SIG-M5 (cell line): ENCODE data around the gene RNASEH1.
"Not testable (repeated sequence)": the region's sequence is repeated elsewhere in the genome, so short reads cannot be mapped to it uniquely, and the experiment has no call there.

Experiments used
- DNase-seq: peaks from one replicate; lab custom pipeline; 2025; lab: John Stamatoyannopoulos, UW

RNASEH1 gene

GRCh38 chr2:3589086-3589485 lies 31.0 kb upstream of the RNASEH1 start:
- no peak for DNase-seq

DNA sequence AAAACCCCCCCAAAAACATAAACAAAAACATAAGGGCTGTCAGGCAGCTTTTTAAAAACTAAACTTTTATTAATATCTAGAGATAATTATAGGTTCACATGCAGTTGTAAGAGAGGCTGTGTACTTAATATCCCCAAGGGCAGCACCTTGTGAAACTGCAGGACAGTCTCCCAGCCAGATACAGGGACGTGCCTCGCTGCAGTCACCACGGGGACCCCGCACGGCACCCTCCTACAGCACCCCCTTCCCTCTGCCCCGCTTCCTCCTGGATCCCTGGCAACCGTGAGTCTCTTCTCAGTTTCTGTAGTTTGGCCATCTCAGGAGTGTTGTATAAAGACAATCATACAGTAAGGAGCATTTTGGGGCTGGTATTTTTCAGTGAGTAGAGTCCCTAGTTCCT lies 30.0 kb upstream of the RNASEH1 start:
- no peak for DNase-seq

- DNase-seq = no peak
Observed at GRCh38 chr2:3587432-3587831, 29.3 kb upstream of the RNASEH1 start.

DNA sequence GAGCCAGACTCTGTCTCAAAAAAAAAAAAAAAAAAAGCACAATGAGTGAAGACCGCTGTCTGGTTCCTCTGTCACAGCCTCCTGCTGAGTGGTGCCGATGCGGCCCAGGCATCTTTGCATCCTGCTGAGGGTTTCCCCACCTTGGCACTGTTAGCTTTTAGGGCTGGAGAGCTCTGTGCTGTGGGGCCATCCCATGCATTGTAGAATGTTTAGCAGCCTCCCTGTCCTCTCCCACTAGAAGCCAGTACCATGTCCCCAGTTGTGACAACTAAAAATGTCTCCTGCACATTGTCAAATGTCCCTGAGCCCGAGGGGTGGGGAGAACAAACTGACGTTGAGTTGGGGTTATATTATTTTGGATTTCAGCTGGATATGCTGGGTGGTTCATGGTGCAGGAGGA lies 28.9 kb upstream of the RNASEH1 start:
- DNase-seq = no peak

DNA sequence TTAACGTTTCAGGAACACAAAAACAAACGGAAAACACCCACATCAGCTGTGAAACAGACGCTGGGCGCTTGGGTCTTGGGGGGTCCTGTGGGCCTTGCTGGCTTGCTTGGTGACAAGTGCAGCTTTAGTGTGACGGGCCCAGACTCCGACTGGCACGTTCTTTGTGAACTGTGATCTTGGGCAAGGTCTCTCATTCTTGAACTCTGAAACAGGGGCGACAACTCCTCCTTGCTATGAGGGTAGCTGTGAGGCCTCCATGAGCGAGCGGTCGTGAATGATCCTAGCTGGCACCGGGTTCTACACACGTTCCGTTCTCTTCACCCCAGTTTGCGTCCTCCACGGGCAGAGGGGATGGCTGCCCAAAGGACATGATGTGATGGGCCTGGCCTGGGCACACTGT lies 28.1 kb upstream of the RNASEH1 start:
- DNase-seq = no peak

DNA sequence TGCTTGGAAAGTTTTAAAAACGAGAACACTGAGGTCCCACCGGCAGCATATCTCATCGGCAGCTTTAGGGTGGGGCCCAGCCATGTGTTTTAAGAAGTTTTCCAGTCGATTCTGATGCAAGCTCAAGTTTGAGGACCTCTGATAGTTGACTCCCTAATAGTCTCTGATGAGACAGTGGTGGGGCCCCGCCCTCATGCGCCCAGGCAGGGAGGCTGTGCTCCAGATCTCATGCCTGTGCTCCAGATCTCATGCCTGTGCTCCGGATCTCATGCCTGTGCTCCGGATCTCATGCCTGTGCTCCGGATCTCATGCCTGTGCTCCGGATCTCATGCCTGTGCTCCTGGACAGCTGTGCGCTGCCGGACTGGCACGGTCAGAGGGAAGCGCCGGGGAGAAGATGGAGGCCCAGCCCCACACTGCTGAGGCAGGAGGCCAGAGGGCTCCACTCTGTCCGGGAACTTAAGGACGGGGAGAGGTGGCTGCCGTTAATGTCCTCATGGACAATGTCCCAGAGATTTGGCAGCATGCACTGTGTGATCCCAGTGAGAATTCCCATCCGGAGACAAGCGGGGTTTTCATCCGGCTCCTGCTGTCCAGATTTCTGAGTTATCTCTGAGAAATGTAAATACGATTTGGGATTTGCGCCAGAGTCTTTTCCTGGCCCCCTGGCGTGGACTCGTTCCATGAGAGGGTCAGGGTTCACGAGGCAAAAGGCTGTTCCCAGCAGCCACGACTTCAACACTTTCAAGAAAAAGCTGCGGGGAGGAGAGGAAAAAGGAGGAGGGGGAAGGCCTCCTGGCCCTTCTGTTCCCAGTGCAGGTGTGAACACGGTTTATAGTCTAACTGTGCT lies 27.4 kb upstream of the RNASEH1 start:
- no peak for DNase-seq

GRCh38 chr2:3584608-3585260 lies 26.6 kb upstream of the RNASEH1 start:
- DNase-seq = no peak

DNA sequence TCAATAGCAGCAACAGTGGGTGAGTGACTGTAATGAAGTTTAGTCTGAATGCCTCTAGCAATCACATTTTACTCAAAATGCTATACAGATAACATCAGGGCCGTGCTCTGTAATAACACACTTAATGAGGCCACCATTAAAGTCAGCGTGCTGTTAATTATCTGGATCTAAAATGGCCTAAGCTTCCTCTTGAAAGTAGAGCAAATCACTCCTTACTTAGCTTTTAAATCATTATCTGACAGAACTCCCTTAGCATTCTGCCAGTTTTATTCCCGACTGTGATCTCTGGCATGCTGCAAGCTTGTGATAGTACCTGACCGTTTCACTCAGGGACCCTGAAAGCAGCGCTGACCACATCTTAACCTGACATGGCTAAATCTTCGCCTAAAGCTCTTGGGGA lies 25.9 kb upstream of the RNASEH1 start:
- DNase-seq = no peak

DNA sequence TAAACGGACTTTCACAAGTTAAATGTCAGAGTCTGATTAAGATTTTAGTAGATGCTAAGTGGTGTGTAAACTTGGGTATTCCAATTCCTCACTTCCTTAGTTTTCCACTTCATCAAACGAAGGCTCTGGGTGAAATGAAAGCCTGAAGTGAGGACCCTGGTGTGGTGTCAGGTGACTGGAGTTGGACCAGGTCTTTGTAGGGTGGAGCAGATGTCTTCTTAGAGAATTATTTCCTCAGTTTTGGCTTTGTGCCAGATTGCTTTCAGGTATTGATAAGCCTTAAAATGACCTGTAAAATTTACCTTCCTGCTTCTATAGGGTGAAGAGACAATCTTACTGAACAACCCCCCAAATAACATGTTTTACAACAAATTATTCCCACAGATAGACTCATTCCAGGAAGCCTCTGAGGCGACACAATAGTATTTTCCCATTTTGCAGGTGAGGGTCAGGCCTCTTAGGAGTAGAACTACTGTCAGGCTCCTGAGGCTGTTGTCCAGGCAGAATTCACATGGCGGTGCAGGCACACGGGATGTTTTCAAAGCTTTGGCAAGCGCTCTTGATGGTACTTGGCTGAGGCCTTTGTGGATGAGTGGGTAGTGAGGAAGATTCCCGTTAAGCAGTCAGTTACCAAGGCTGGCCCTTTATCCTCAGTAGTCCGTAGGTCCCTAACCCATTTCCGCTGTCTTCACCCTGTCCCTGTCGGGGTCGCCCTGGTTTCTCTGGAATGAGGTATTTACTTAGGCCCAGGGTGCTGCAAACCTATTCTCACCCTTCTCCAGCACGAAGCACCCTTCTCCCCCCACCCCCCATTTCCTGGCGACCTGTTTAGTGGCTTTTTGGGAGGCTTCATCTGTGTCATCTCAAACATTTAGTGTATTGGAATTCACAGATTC lies 23.5 kb upstream of the RNASEH1 start:
- no peak for DNase-seq

GRCh38 chr2:3580449-3580848 lies 22.3 kb upstream of the RNASEH1 start:
- DNase-seq = no peak

GRCh38 chr2:3578987-3579386 lies 20.9 kb upstream of the RNASEH1 start:
- DNase-seq = no peak

GRCh38 chr2:3576263-3576630 lies 18.1 kb upstream of the RNASEH1 start:
- DNase-seq = not testable (repeated sequence)

DNA sequence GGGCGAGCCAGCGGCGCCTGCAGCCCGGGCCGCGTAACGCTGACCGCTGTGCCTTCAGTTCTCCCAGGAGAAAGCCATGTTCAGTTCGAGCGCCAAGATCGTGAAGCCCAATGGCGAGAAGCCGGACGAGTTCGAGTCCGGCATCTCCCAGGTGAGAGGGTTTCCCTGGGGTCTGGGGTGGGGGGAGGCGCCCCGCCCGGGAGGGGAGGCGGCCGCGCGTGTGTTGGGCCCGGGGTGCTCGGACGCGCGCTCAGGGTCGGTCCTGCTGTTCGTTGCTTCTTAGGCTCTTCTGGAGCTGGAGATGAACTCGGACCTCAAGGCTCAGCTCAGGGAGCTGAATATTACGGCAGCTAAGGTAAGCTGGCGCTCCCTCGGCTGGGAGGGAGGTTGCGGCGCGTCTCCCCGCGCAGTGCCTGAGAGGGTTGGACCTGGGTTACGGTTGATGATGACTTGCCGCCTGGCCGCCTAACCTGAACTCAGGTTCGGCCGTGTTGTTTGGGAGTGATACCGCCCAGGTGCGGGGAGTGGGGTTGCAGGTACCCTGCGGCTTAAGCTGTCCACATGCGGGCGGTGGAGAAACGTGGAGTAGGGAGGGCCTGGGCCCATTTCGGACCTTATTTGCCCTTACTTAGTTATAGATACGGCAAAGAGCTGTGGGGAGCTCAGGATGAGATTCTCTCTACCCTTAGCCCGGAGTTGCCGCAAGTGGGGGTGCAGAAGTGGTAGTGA lies 17.6 kb upstream of the RNASEH1 start:
- no peak for DNase-seq

GRCh38 chr2:3574155-3574554 lies 16.0 kb upstream of the RNASEH1 start:
- no peak for DNase-seq

DNA sequence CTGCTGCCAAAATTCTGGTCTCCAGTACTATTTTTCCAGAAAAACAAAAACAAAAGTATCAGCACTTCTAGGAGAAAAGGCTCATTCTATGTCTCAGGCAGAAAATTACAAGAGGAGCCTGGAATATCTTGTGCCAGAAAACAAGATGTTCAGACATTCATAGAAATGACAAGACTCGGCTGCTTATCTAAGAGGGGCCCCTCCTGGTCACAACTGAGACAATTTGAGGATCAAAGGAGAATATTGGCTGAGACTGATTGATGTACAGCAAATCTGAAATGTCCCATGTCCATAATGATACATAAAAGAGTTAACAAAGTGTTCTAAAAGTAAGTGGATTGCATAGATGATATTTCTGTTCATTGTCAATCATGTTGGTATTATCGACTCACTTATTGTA lies 14.5 kb upstream of the RNASEH1 start:
- DNase-seq = no peak

DNA sequence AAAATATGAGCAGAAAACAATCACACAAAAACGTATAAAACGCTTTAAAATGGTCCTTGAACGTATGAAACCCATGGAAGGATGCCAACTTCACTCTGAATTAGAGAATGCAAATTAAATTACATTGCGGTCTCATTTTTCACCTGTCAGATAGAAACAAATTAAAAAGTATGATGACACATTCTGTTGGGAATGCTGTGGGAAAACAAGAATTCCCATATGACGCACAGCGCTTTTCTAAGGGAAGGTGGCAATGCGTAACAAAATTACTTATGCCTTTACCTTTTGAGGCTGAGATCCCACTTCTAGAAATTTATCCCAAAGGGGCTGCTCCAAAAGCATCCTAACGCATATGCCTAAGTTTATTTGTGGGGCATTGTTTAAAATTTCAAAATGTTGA lies 13.2 kb upstream of the RNASEH1 start:
- no peak for DNase-seq

DNA sequence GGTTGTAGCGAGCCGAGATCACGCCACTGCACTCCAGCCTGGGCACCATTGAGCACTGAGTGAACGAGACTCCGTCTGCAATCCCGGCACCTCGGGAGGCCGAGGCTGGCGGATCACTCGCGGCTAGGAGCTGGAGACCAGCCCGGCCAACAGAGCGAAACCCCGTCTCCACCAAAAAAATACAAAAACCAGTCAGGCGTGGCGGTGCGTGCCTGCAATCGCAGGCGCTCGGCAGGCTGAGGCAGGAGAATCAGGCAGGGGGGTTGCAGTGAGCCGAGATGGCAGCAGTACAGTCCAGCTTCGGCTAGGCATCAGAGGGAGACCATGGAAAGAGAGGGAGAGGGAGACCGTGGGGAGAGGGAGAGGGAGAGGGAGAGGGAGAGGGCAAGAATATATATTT lies 11.5 kb upstream of the RNASEH1 start:
- not testable (repeated sequence) for DNase-seq

- no peak for DNase-seq
Observed at GRCh38 chr2:3566806-3567205, 8.7 kb upstream of the RNASEH1 start.

- DNase-seq = no peak
Observed at GRCh38 chr2:3565117-3565516, 7.0 kb upstream of the RNASEH1 start.

DNA sequence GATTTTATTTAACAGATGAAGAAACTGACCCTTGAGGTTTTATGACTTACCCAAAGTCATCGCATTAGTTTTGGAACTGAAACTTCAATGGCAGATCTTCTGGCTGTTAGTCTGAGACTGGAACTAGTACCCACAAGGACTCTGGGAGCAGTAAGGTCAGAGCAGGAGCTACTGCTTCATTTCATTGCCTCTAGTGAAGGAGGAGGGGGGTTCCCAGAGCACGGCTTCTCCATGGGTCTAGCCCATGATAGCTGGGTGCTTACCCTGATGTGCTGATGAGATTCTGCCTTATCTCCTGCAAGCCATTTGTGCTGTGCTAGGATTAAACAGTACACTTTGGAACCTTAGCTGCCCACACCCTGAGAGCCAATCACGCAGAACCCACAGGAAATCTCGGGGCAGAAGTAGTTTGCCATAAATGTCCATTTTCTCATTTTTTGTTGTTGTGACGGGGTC lies 5.4 kb upstream of the RNASEH1 start:
- no peak for DNase-seq

- no peak for DNase-seq
Observed at GRCh38 chr2:3557639-3558204, 411 bp downstream of the RNASEH1 start.

DNA sequence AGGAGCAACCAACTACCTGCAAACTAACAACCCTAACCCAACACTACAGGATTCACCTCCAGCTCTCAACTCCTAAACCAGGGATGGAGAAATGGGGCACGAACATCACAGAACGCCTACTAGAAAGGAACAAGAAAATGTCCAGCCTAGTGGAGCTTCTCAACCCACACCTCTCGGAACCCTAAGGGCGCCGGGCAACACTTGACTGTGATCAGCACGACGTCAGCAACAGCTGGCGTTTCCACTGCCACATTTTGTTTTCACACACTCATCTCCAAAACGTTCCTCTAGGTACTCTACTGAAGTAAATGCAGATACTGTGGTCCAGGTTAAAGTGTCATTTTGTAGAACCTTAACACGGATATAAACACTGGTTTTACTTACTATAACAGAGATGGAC lies 4.2 kb downstream of the RNASEH1 start:
- DNase-seq = no peak
